ENCODE measurements around the gene NHEJ1.

Gene NHEJ1

GRCh38 chr2:219028141-219028540, 132.5 kb downstream of the NHEJ1 start:
- Mint-ChIP-seq H3K4me3 (no peak overlapping the region), H3K9me3 (no peaks in the 10 kb centered on the region), H3K27ac (no peak overlapping the region), H3K4me1 (no peaks in the 10 kb centered on the region), H3K27me3 (ENCODE audit: low read depth) (peaks cover 55% of the 10 kb centered on the region), H3K36me3 (ENCODE audit: low read depth) (no peaks in the 10 kb centered on the region)
- no peak for TF ChIP-seq CTCF (IDR thresholded peaks at IDR 0.05; ENCODE audit: unreplicated experiment in 3 of 3)

- TF ChIP-seq CTCF (IDR thresholded peaks at IDR 0.05; ENCODE audit: unreplicated experiment in 3 of 3): no peak
- H3K9me3 Mint-ChIP-seq: no peaks in the 10 kb centered on the region
- H3K27me3 Mint-ChIP-seq (ENCODE audit: low read depth): peaks cover 52% of the 10 kb centered on the region
- H3K27ac Mint-ChIP-seq: no peak overlapping the region
- H3K36me3 Mint-ChIP-seq (ENCODE audit: low read depth): no peaks in the 10 kb centered on the region
- no peaks in the 10 kb centered on the region for H3K4me1 Mint-ChIP-seq
- H3K4me3 Mint-ChIP-seq: no peak overlapping the region
Observed at GRCh38 chr2:219027511-219028055, 133.0 kb downstream of the NHEJ1 start.

GRCh38 chr2:219026946-219027345, 133.7 kb downstream of the NHEJ1 start:
- Mint-ChIP-seq H3K4me1 (no peaks in the 10 kb centered on the region), H3K4me3 (no peak overlapping the region)

GRCh38 chr2:219025637-219026585, 134.7 kb downstream of the NHEJ1 start:
- H3K27me3 Mint-ChIP-seq (ENCODE audit: low read depth): peaks cover 42% of the 10 kb centered on the region
- no peak overlapping the region for H3K4me3 Mint-ChIP-seq
- no peak for TF ChIP-seq CTCF (IDR thresholded peaks at IDR 0.05; ENCODE audit: unreplicated experiment in 3 of 3)
- no peaks in the 10 kb centered on the region for H3K36me3 Mint-ChIP-seq (ENCODE audit: low read depth)
- no peaks in the 10 kb centered on the region for H3K9me3 Mint-ChIP-seq
- H3K4me1 Mint-ChIP-seq: no peaks in the 10 kb centered on the region
- H3K27ac Mint-ChIP-seq: no peak overlapping the region

More at GRCh38 chr2:219026946-219027345, 133.7 kb downstream of the NHEJ1 start:
- H3K27me3 Mint-ChIP-seq (ENCODE audit: low read depth): peaks cover 47% of the 10 kb centered on the region
- H3K27ac Mint-ChIP-seq: no peak overlapping the region
- H3K9me3 Mint-ChIP-seq: no peaks in the 10 kb centered on the region
- H3K36me3 Mint-ChIP-seq (ENCODE audit: low read depth): no peaks in the 10 kb centered on the region
- no peak for TF ChIP-seq CTCF (IDR thresholded peaks at IDR 0.05; ENCODE audit: unreplicated experiment in 3 of 3)
